RWPE2 (cell line): ENCODE results near the gene SH3GLB2.
A peak's percentile ranks its signal among the peaks of the same experiment; 100 is the strongest.

ENCODE experiments used
- ATAC-seq: fragments of 200-7000 bp; cut with Tn5 transposase; 3 replicates; pipeline ENCODE4 v1.9.1; 2021; ENCODE audit warnings: low read depth
- DNase-seq: peaks from one replicate; pipeline ENCODE4 v3.0.0-alpha.2; 2020; ENCODE audit warnings: low spot score
- H3K27ac ChIP-seq: fragments of 450-650 bp; 2 replicates; pipeline ENCODE4 v1.5.1; 2017; ENCODE audit warnings: mild to moderate bottlenecking; ENCODE audit not compliant: poor library complexity, severe bottlenecking
- H3K27me3 ChIP-seq: fragments of 250-450 bp; sonication (Bioruptor Pico); 2 replicates; pipeline ENCODE4 v1.5.1; 2021; ENCODE audit warnings: mild to moderate bottlenecking, moderate library complexity; ENCODE audit not compliant: insufficient read depth, poor library complexity, severe bottlenecking
- H3K36me3 ChIP-seq: fragments of 250-450 bp; sonication (Bioruptor Pico); 2 replicates; pipeline ENCODE4 v1.5.1; 2020; ENCODE audit warnings: low read depth, mild to moderate bottlenecking, moderate library complexity
- H3K4me1 ChIP-seq: fragments of 250-450 bp; sonication (Bioruptor Pico); 2 replicates; pipeline ENCODE4 v1.5.1; 2021; ENCODE audit warnings: mild to moderate bottlenecking, moderate library complexity; ENCODE audit not compliant: insufficient read depth, poor library complexity, severe bottlenecking
- H3K4me3 ChIP-seq: fragments of 250-450 bp; sonication (Bioruptor Pico); 2 replicates; pipeline ENCODE4 v1.5.1; 2021; ENCODE audit warnings: mild to moderate bottlenecking, moderate library complexity; ENCODE audit not compliant: severe bottlenecking
- H3K9me3 ChIP-seq: fragments of 250-450 bp; sonication (Bioruptor Pico); 2 replicates; pipeline ENCODE4 v1.5.1; 2021; ENCODE audit warnings: mild to moderate bottlenecking, moderate library complexity; ENCODE audit not compliant: severe bottlenecking
- TF ChIP-seq, protein P1 (sequence below): fragments of 450-650 bp; IDR thresholded peaks from one replicate; pipeline ENCODE4 v1.5.1; 2017; ENCODE audit warnings: mild to moderate bottlenecking, moderate library complexity; ENCODE audit not compliant: poor library complexity, severe bottlenecking

SH3GLB2 gene

DNA sequence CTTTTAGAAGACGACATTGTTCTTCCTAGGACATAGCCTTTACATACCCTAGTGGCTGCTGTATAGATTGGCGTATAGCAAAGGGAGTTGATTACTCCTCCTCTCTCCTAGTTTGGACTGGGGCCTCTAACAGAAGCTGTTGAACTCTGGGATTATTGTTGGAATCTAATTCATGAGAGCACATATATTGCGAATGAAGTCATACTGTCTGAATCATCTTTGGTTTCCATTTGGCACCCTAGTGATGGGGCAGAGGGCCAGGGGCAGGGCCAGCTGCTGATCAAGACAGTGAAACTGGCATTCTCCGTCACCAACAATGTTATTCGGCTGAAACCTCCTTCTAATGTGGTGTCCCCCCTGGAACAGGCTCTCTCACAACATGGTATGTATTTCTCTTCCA lies 40.3 kb downstream of the SH3GLB2 start:
- ATAC-seq (peak; percentile 35; the same call in 1 of the 3 replicates), DNase-seq (no peak)
- H3K36me3 ChIP-seq: peaks cover 89% of the 10 kb centered on the region
- H3K27ac ChIP-seq: no peak overlapping the region
- H3K4me1 ChIP-seq: no peaks in the 10 kb centered on the region
- H3K27me3 ChIP-seq: no peaks in the 10 kb centered on the region
- no peak overlapping the region for H3K4me3 ChIP-seq
- H3K9me3 ChIP-seq: no peaks in the 10 kb centered on the region
- TF ChIP-seq, protein P1, sequence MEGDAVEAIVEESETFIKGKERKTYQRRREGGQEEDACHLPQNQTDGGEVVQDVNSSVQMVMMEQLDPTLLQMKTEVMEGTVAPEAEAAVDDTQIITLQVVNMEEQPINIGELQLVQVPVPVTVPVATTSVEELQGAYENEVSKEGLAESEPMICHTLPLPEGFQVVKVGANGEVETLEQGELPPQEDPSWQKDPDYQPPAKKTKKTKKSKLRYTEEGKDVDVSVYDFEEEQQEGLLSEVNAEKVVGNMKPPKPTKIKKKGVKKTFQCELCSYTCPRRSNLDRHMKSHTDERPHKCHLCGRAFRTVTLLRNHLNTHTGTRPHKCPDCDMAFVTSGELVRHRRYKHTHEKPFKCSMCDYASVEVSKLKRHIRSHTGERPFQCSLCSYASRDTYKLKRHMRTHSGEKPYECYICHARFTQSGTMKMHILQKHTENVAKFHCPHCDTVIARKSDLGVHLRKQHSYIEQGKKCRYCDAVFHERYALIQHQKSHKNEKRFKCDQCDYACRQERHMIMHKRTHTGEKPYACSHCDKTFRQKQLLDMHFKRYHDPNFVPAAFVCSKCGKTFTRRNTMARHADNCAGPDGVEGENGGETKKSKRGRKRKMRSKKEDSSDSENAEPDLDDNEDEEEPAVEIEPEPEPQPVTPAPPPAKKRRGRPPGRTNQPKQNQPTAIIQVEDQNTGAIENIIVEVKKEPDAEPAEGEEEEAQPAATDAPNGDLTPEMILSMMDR: no peak

DNA sequence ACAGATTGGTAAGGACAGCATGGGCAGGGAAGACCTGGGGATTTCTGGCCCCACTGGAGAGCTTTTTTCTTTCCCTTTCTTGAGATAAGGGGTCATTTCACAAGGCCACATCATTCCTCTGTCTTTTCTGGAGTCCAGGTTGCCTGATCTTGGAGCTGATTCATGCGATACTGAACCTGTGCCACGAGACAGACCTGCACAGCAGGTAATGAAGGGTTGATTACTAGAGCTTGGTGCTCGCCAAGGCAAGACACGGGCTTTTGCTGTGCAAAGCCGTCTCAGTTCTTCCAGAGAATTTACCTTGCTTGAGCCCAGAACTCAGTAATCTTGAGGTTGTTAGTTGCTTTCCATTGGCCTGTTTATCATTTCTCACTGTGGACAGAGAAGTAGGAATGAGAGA lies 41.5 kb downstream of the SH3GLB2 start:
- Histone ChIP-seq H3K4me1 (no peaks in the 10 kb centered on the region), H3K27ac (no peak overlapping the region), H3K9me3 (no peaks in the 10 kb centered on the region), H3K36me3 (peaks cover 95% of the 10 kb centered on the region), H3K27me3 (no peaks in the 10 kb centered on the region), H3K4me3 (no peak overlapping the region)
- TF ChIP-seq, protein P1: no peak
- no peak for ATAC-seq
- DNase-seq: no peak

DNA sequence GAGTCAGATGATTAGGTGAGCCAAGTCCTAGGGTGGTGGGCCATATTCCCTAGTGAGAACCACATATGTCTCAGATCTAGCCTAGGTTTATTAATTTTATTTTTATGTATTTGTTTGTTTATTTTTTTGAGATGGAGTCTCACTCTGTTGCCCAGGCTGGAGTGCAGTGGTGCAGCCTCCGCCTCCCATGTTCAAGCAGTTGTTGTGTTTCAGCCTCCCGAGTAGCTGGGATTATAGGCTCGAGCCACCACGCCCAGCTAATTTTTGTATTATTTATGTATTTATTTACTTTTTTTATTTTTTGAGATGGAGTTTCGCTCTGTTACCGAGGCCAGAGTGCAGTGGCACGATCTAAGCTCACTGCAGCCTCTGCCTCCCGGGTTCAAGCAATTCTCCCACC lies 44.6 kb downstream of the SH3GLB2 start:
- H3K36me3 ChIP-seq: peaks cover 99% of the 10 kb centered on the region
- H3K4me3 ChIP-seq: no peak overlapping the region
- H3K9me3 ChIP-seq: no peaks in the 10 kb centered on the region
- ATAC-seq: no peak
- H3K4me1 ChIP-seq: no peaks in the 10 kb centered on the region
- no peaks in the 10 kb centered on the region for H3K27me3 ChIP-seq
- TF ChIP-seq, protein P1: no peak
- DNase-seq: no peak
- H3K27ac ChIP-seq: no peak overlapping the region

DNA sequence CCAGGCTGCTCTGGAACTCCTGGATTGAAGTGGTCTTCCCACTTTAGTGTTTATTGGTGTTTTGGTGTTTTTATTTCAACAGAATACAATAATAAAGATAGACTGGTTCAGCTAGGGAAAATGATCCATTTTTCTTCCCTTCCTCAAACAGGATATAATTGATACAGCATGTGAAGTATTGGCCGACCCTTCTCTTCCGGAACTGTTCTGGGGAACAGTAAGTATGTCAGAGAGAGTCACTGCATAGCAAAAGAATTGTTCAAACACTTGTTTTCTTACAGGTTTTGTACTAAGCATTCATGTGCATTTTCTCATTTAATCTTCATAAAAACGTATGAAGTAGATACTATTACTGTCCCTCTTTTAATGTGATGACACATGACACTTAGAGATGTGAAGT lies 49.0 kb downstream of the SH3GLB2 start:
- DNase-seq (no peak), ATAC-seq (no peak)
- Histone ChIP-seq H3K27me3 (no peaks in the 10 kb centered on the region), H3K4me1 (no peaks in the 10 kb centered on the region), H3K27ac (no peak overlapping the region), H3K9me3 (no peaks in the 10 kb centered on the region), H3K36me3 (peaks cover 91% of the 10 kb centered on the region), H3K4me3 (no peak overlapping the region)
- TF ChIP-seq, protein P1: no peak

DNA sequence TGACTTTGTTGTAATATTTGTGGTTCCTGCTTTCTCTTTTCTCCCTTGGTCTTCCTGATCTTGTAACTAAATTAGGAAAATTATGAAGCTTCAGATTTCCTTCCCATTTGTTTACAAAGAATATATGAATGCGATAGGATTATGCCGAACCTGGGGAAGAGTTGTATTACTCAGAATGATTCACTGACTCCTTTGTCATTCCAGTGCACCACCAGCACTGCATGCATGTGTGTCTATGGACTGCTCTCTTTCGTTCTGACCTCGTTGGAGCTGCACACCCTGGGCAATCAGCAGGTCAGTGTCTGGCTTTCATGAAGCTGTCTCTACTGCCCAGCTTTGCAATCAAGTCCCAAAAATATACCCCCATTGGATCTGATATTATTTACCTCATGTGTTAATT lies 55.2 kb downstream of the SH3GLB2 start:
- DNase-seq (no peak), ATAC-seq (peak; percentile 93)
- Histone ChIP-seq H3K4me1 (no peaks in the 10 kb centered on the region), H3K27me3 (no peaks in the 10 kb centered on the region), H3K9me3 (no peaks in the 10 kb centered on the region), H3K36me3 (peaks cover 91% of the 10 kb centered on the region), H3K27ac (no peak overlapping the region), H3K4me3 (no peak overlapping the region)
- TF ChIP-seq, protein P1: no peak
